ENCODE data around the gene CAT. TPM values are rescaled to one million over a fixed set of nuclear protein-coding genes. Genes with fewer than 3 reads are reported as not detected.

Gene CAT
- 100 to 1,000 TPM in 3 of 4 donors, 10 to 100 TPM in 1; 81.0 to 213 (median 125) TPM for total RNA-seq

DNA sequence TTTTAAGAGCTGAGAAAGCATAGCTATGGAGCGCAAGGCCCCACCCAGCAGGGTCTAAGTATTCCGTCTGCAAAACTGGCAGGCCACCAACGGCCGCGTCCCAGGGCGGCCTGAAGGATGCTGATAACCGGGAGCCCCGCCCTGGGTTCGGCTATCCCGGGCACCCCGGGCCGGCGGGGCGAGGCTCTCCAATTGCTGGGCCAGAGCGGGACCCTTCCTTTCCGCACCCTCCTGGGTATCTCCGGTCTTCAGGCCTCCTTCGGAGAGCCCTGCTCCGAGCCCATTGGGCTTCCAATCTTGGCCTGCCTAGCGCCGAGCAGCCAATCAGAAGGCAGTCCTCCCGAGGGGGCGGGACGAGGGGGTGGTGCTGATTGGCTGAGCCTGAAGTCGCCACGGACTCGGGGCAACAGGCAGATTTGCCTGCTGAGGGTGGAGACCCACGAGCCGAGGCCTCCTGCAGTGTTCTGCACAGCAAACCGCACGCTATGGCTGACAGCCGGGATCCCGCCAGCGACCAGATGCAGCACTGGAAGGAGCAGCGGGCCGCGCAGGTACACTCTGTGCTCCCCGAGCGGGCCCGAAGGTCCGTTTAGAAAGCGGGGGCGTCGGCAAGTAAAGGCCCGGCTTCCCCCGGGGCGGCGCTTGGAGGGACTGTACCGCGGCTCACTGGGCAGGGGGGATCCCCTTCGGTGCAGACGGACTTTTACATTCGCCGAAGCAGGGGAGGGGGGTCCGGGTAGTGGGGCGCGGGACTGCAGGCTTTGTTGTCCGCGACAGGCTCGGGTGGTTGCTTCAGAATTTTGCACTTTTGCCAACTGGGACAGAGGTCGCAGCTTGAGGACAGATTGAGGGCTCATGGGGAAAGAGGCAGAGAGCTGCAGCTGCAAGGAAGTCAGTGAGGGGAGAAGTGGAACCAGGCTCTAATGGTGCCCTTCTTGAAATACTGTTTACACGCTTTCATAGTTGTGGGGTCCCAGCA lies at the start of gene CAT:
Gene CAT, plus strand, starts transcription at position 406 of the 979 bp plus-strand sequence. Its CDS starts 80 bp downstream, at position 486.
- H3K9me3 ChIP-seq, result no peaks in the 10 kb centered on the region
- peak; percentile 99 for ATAC-seq
- H3K4me3 ChIP-seq, result peak within 1 kb of the TSS; percentile 84 to 91
- TF ChIP-seq, protein P1, sequence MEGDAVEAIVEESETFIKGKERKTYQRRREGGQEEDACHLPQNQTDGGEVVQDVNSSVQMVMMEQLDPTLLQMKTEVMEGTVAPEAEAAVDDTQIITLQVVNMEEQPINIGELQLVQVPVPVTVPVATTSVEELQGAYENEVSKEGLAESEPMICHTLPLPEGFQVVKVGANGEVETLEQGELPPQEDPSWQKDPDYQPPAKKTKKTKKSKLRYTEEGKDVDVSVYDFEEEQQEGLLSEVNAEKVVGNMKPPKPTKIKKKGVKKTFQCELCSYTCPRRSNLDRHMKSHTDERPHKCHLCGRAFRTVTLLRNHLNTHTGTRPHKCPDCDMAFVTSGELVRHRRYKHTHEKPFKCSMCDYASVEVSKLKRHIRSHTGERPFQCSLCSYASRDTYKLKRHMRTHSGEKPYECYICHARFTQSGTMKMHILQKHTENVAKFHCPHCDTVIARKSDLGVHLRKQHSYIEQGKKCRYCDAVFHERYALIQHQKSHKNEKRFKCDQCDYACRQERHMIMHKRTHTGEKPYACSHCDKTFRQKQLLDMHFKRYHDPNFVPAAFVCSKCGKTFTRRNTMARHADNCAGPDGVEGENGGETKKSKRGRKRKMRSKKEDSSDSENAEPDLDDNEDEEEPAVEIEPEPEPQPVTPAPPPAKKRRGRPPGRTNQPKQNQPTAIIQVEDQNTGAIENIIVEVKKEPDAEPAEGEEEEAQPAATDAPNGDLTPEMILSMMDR (IDR thresholded peaks at IDR 0.05), result no peak
- TF ChIP-seq POLR2AphosphoS5 (IDR thresholded peaks at IDR 0.05), result peak; percentile 58
- TF ChIP-seq POLR2A (IDR thresholded peaks at IDR 0.05), result peak; percentile 56 to 62
- no peak for TF ChIP-seq EP300 (IDR thresholded peaks at IDR 0.05)
- peaks cover 4 to 54% (median 11%) of the 10 kb centered on the region in 3 donors for H3K4me1 ChIP-seq
- H3K36me3 ChIP-seq, result no peaks in the 10 kb centered on the region
- peak within 1 kb of the TSS; percentile 69 to 93 (median 90) for H3K27ac ChIP-seq
- WGBS, 2 donors (ENCODE audit: low coverage in 1 of 2), result 0 to 5% methylated on average over 6 to 19 of the region's 62 CpGs
- H3K27me3 ChIP-seq, result no peaks in the 10 kb centered on the region

DNA sequence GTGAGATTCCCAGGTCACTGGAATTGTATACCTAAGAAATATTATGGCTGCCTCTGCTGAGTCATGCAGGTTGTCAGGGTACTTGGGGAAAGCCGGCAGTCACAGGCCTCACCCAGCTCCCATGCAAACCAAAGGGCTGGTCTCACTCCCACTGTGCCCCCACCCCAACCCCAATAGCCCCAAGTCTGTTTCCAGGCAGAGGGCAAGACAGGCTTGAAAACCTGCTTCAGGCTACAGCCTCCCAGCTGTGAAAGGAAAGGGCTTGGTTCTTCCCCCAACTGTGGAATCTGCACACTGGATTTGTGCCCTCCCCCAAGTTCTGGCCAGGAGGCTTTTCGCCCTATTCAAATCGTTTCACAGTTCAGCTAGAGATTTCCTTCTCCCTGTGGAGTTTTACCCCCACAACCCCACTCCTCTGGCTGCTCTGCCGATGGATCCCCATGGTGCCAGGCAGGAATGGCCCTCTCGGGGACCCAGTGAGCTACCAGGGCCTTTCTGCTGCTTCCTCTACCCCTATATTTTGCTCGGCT lies 43.9 kb upstream of the CAT start:
- Histone ChIP-seq H3K4me3 (no peak overlapping the region), H3K4me1 (peaks cover 0 to 5% (median 0%) of the 10 kb centered on the region in 3 donors), H3K36me3 (no peaks in the 10 kb centered on the region), H3K27me3 (no peaks in the 10 kb centered on the region), H3K9me3 (peaks cover 0 to 9% (median 0%) of the 10 kb centered on the region in 3 donors), H3K27ac (no peak overlapping the region)
- 90% methylated on average over 2 of the region's 6 CpGs; no CpG with 5 or more reads in 1 of the 2 donors for WGBS, 2 donors (ENCODE audit: low coverage in 1 of 2)
- TF ChIP-seq, protein P1 (IDR thresholded peaks at IDR 0.05), result no peak
- TF ChIP-seq POLR2AphosphoS5 (IDR thresholded peaks at IDR 0.05) (no peak), POLR2A (IDR thresholded peaks at IDR 0.05) (no peak), EP300 (IDR thresholded peaks at IDR 0.05) (no peak)
- no peak for ATAC-seq

DNA sequence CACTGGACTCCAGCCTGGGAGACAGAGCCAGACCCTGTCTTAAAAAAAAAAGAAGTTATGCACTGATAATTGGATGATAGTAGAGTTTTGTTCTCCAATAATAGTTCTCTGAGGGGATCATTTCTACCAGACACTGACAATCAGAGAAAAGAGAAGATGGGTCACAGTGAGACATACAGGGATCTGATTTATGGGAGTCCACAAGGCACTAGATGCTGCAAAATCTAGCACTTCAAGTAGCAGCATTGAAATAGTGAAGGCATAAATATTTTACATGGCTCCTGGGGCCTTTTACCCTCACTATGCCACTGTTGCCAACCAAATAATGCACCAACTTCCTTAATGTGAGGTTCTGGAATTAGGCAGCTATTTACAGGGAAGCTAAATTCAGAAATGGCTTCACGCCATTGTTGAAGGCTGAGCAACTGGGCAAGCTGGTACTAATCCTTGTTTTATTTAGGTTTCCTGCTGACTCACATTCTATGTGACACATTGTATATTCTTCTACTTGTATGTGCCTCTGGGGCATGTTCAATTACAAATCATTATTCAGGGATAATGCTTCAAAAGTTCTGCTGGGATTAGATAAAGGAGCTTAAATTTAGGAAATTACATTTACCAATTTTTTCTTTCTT lies 42.7 kb upstream of the CAT start:
- no peak overlapping the region for H3K27ac ChIP-seq
- H3K4me1 ChIP-seq, result peaks cover 0 to 5% (median 0%) of the 10 kb centered on the region in 3 donors
- H3K9me3 ChIP-seq, result peaks cover 0 to 9% (median 0%) of the 10 kb centered on the region in 3 donors
- H3K36me3 ChIP-seq, result no peaks in the 10 kb centered on the region
- TF ChIP-seq, protein P1 (IDR thresholded peaks at IDR 0.05), result no peak
- no peak for TF ChIP-seq EP300 (IDR thresholded peaks at IDR 0.05)
- TF ChIP-seq POLR2A (IDR thresholded peaks at IDR 0.05), result no peak
- no peak for TF ChIP-seq POLR2AphosphoS5 (IDR thresholded peaks at IDR 0.05)
- H3K27me3 ChIP-seq, result no peaks in the 10 kb centered on the region
- WGBS, 2 donors (ENCODE audit: low coverage in 1 of 2), result 23 to 33% methylated on average over 1 of the region's 1 CpG
- no peak for ATAC-seq
- H3K4me3 ChIP-seq, result no peak overlapping the region

DNA sequence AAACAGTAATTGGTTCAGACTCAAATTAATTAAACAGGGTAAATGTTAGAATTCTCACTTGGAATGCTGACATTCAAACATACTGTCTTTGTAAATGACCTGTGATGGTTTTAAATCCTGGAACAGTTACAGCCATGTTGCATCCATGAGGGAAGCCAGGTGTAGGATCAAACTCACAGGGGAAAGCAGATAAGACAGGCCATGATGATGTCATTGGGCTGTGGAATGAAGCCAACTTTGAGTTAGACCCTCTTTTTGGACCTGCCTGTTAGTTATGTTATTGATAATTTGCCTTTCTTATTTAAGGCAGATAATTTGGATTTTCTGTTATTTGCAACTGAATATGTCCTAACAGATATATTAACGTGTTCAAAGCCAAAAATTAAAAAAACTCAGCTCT lies 41.6 kb upstream of the CAT start:
- no peaks in the 10 kb centered on the region for H3K36me3 ChIP-seq
- H3K4me3 ChIP-seq, result no peak overlapping the region
- no peak for ATAC-seq
- TF ChIP-seq, protein P1 (IDR thresholded peaks at IDR 0.05), result no peak
- TF ChIP-seq POLR2A (IDR thresholded peaks at IDR 0.05) (no peak), EP300 (IDR thresholded peaks at IDR 0.05) (no peak), POLR2AphosphoS5 (IDR thresholded peaks at IDR 0.05) (no peak)
- no peak overlapping the region for H3K27ac ChIP-seq
- 65 to 83% methylated on average over 1 of the region's 1 CpG for WGBS, 2 donors (ENCODE audit: low coverage in 1 of 2)
- peaks cover 0 to 9% (median 0%) of the 10 kb centered on the region in 3 donors for H3K9me3 ChIP-seq
- H3K27me3 ChIP-seq, result no peaks in the 10 kb centered on the region
- H3K4me1 ChIP-seq, result peaks cover 0 to 5% (median 0%) of the 10 kb centered on the region in 3 donors
